HUES64 (cell line): Measurements from ENCODE around the gene TWF2.

ENCODE experiments used
- H3K27ac ChIP-seq: 2 replicates; pipeline ENCODE4 v1.7.0; 2013; ENCODE audit warnings: low read depth, low read length, inconsistent platforms
- H3K27me3 ChIP-seq: 2 replicates; pipeline ENCODE4 v1.6.1; 2013; ENCODE audit warnings: mild to moderate bottlenecking, low read length; ENCODE audit not compliant: insufficient read depth
- H3K36me3 ChIP-seq: 2 replicates; pipeline ENCODE4 v1.6.1; 2013; ENCODE audit warnings: mild to moderate bottlenecking, low read length; ENCODE audit not compliant: insufficient read depth
- H3K4me1 ChIP-seq: 2 replicates; pipeline ENCODE4 v1.6.1; 2013; ENCODE audit warnings: mild to moderate bottlenecking, low read length, moderate library complexity; ENCODE audit not compliant: insufficient read depth
- H3K4me3 ChIP-seq: 2 replicates; pipeline ENCODE4 v1.5.1; 2013; ENCODE audit warnings: mild to moderate bottlenecking, low read length, moderate library complexity
- H3K9ac ChIP-seq: 2 replicates; pipeline ENCODE4 v1.6.1; 2013; ENCODE audit warnings: mild to moderate bottlenecking, low read depth, low read length
- H3K9me3 ChIP-seq: 2 replicates; pipeline ENCODE4 v1.6.1; 2013; ENCODE audit warnings: low read depth, low read length; ENCODE audit not compliant: insufficient read depth
- WGBS: fragments of 150-250, 120-280 bp; methylation state at CpG from one replicate; pipeline ENCODE4 v1.1.7; 2013; ENCODE audit warnings: missing lambda C conversion rate; 5-methylcytosine and 5-hydroxymethylcytosine counted together

The TWF2 gene

GRCh38 chr3:52257911-52258310, 19.0 kb upstream of the TWF2 start:
- WGBS, result 94% methylated on average over 4 of the region's 4 CpGs
- peaks cover 98% of the 10 kb centered on the region for H3K36me3 ChIP-seq

DNA sequence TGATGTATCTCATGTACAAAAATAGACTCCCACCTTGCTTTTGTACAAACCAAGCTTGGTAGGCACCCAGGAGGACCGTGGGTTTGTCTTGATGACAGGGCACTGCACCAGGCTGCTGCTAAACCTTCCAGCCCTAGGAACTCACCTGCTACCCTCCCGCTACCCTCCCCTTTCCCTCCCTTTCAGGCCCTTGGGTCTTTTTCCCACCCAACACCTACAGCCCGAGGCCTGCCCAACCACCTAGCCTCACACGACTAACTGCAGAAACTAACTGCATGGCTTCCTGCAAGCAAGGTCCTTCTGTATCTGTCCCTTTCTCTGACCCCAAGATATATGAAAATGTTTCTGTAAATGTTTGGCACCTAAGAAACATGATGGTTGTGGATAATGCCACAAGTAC, 17.7 kb upstream of the TWF2 start:
- Histone ChIP-seq H3K27ac (no peak overlapping the region), H3K36me3 (peaks cover 96% of the 10 kb centered on the region), H3K4me1 (no peaks in the 10 kb centered on the region), H3K9me3 (no peaks in the 10 kb centered on the region), H3K4me3 (no peak overlapping the region), H3K9ac (no peak overlapping the region), H3K27me3 (no peaks in the 10 kb centered on the region)
- 94% methylated on average over 4 of the region's 4 CpGs for WGBS

More at GRCh38 chr3:52257911-52258310, 19.0 kb upstream of the TWF2 start:
- Histone ChIP-seq H3K4me1 (no peaks in the 10 kb centered on the region), H3K27ac (no peak overlapping the region), H3K9me3 (no peaks in the 10 kb centered on the region), H3K4me3 (no peak overlapping the region), H3K9ac (no peak overlapping the region), H3K27me3 (no peaks in the 10 kb centered on the region)

- Histone ChIP-seq H3K9ac (no peak overlapping the region), H3K36me3 (peaks cover 96% of the 10 kb centered on the region), H3K9me3 (no peaks in the 10 kb centered on the region), H3K4me1 (no peaks in the 10 kb centered on the region), H3K27ac (no peak overlapping the region), H3K4me3 (no peak overlapping the region), H3K27me3 (no peaks in the 10 kb centered on the region)
- WGBS, result 100% methylated on average over 2 of the region's 3 CpGs
Measured at GRCh38 chr3:52256159-52256558, 17.2 kb upstream of the TWF2 start.

GRCh38 chr3:52254608-52255007, 15.7 kb upstream of the TWF2 start:
- no peak overlapping the region for H3K9ac ChIP-seq
- H3K27me3 ChIP-seq, result no peaks in the 10 kb centered on the region
- no peak overlapping the region for H3K27ac ChIP-seq
- H3K9me3 ChIP-seq, result no peaks in the 10 kb centered on the region
- H3K4me3 ChIP-seq, result no peak overlapping the region
- H3K36me3 ChIP-seq, result peaks cover 89% of the 10 kb centered on the region
- H3K4me1 ChIP-seq, result no peaks in the 10 kb centered on the region
- 93% methylated on average over 9 of the region's 9 CpGs for WGBS

DNA sequence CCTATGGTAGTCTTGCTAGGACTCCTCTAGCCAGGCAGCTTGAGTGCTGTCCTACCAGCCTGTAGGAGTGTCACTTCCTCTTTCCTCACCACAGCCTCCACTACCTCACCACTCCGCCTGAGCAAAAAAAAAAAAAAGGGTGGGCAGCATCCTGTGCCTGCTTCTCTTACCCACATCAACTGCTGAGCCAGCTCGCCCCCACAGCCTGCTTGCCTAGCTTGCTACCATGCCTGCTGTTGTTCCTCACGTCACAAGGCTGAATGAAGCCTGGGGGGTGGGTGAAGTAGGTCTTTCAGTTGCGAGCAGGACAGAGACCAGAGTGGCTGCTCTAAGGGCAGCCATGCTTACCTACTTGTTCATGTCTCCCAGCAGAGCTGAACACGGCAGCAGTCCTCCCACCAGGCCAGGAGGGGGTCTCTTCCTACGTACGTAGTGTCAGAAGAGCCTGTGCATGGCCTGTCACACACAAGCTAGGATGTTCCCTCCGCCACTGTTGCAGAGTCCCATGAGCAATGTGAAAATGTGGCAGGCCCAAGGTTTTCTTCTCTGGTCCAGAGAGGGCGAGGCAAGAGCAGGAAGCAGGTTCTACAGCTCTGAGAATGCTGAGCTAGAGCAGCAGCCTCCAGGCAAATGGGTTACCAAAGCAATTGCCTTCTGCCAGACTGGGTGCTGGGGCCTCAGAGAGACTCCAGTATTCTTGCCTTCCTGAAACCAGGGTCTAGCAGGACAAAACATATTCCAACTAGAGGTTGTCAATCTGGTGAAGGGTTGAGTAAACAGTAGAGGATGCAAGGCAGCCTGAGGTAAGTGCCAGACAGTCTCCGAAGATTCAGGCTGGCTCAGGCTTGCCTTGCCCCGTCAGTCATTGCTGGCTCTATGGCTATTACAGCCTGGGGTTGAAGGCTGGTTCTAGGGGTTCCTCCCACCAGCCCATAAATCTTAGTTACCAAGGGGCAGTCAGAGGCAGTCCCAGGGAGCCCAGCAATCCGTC, 14.7 kb upstream of the TWF2 start:
- H3K27me3 ChIP-seq, result no peaks in the 10 kb centered on the region
- WGBS, result 94% methylated on average over 12 of the region's 12 CpGs
- no peak overlapping the region for H3K9ac ChIP-seq
- H3K4me1 ChIP-seq, result no peaks in the 10 kb centered on the region
- H3K36me3 ChIP-seq, result peaks cover 86% of the 10 kb centered on the region
- no peak overlapping the region for H3K27ac ChIP-seq
- H3K4me3 ChIP-seq, result no peak overlapping the region
- H3K9me3 ChIP-seq, result no peaks in the 10 kb centered on the region

DNA sequence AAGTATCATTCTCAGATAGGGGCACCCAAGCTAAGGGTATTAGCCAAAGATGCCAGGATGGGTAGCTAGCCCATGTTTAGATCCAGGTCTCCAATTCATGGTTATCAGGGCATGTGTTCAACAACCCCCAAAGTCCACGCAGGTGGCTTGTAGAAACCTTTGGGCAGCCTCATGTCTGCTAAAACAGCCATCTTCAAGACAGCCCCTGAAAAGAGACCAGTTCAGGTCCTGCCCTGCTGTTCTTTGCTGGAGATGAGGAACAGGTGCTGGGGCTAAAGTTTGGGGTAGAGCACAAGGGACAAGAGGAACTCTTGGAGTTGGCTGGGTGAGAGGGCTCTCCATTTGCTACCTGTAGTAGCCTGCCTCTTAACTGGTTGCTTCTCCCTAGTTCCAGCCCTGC, 11.2 kb upstream of the TWF2 start:
- H3K4me1 ChIP-seq, result no peaks in the 10 kb centered on the region
- H3K36me3 ChIP-seq, result peaks cover 52% of the 10 kb centered on the region
- no peak overlapping the region for H3K4me3 ChIP-seq
- no peaks in the 10 kb centered on the region for H3K9me3 ChIP-seq
- 100% methylated on average over 1 of the region's 1 CpG for WGBS
- no peak overlapping the region for H3K27ac ChIP-seq
- H3K9ac ChIP-seq, result no peak overlapping the region
- peaks cover 22% of the 10 kb centered on the region for H3K27me3 ChIP-seq

DNA sequence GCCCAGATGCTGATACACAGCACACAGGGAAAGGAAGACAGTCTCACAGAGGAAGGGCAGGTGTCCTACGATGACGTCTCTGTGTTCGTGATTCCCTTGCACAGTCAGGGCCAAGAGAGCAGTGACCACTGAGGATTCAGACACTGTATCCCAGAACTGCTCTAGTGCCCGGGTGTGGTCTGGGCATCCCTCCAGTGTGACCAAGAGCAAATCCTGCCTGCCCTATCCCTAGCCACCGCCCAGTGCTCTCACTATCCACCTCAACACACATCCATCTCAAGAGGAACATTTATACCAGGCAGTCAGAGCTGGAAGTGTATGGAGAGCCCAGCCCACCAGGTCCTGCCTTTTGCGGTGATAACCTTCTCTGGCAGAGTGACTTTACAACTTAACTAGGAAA, 10.7 kb upstream of the TWF2 start:
- peaks cover 49% of the 10 kb centered on the region for H3K36me3 ChIP-seq
- no peaks in the 10 kb centered on the region for H3K4me1 ChIP-seq
- H3K27me3 ChIP-seq, result peaks cover 27% of the 10 kb centered on the region
- no peak overlapping the region for H3K4me3 ChIP-seq
- H3K9ac ChIP-seq, result no peak overlapping the region
- H3K9me3 ChIP-seq, result no peaks in the 10 kb centered on the region
- no peak overlapping the region for H3K27ac ChIP-seq
- 96% methylated on average over 6 of the region's 6 CpGs for WGBS

DNA sequence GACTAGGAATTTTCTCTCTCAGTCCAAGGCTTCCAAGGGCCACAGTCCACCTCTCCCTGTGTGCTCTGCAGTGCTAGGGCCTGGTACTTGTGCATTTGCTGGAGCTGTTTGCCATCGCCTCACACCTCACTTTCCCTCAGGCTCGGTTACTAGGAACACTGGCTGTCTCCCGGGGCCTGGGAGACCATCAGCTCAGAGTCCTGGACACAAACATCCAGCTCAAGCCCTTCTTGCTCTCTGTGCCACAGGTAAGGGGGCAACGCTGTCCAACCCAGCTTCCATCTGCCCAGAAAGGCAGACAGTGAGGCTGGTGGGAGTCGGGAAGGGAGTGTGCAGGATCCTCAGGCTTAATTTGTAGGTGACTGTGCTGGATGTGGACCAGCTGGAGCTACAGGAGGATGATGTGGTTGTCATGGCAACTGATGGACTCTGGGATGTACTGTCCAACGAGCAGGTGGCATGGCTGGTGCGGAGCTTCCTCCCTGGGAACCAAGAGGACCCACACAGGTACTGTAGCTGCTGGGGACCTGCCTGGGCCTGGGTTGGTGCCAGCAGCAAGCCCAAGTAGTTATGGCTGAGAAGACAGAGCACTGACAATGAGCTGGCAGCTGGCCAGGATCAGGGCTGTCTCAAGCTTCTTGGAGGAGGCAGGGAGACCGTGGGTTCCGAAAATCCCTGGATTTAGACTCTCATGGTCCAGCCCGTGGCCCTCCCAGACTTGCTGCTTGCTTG, 10.0 kb upstream of the TWF2 start:
- Histone ChIP-seq H3K9ac (no peak overlapping the region), H3K27me3 (peaks cover 34% of the 10 kb centered on the region), H3K4me1 (no peaks in the 10 kb centered on the region), H3K9me3 (no peaks in the 10 kb centered on the region), H3K4me3 (no peak overlapping the region), H3K36me3 (peaks cover 42% of the 10 kb centered on the region), H3K27ac (no peak overlapping the region)
- WGBS, result 92% methylated on average over 10 of the region's 10 CpGs

- H3K27me3 ChIP-seq, result peaks cover 38% of the 10 kb centered on the region
- no peaks in the 10 kb centered on the region for H3K9me3 ChIP-seq
- H3K27ac ChIP-seq, result no peak overlapping the region
- no peak overlapping the region for H3K9ac ChIP-seq
- no peak overlapping the region for H3K4me3 ChIP-seq
- no peaks in the 10 kb centered on the region for H3K4me1 ChIP-seq
- 93% methylated on average over 10 of the region's 10 CpGs for WGBS
- peaks cover 33% of the 10 kb centered on the region for H3K36me3 ChIP-seq
Measured at GRCh38 chr3:52248165-52248541, 9.2 kb upstream of the TWF2 start.

GRCh38 chr3:52247409-52248164, 8.6 kb upstream of the TWF2 start:
- peaks cover 29% of the 10 kb centered on the region for H3K36me3 ChIP-seq
- H3K9me3 ChIP-seq, result no peaks in the 10 kb centered on the region
- no peak overlapping the region for H3K4me3 ChIP-seq
- 93% methylated on average over 7 of the region's 7 CpGs for WGBS
- H3K4me1 ChIP-seq, result no peaks in the 10 kb centered on the region
- peaks cover 38% of the 10 kb centered on the region for H3K27me3 ChIP-seq
- H3K27ac ChIP-seq, result no peak overlapping the region
- no peak overlapping the region for H3K9ac ChIP-seq
